Measurements from ENCODE around the gene TNNT2. TPM values are rescaled to one million over a fixed set of nuclear protein-coding genes. Genes with fewer than 3 reads are reported as not detected.

Gene TNNT2
- total RNA-seq, 2 experiments from 2014 or later = not detected

GRCh38 chr1:201330541-201330940 lies 46.9 kb downstream of the TNNT2 start:
- H3K9me2 ChIP-seq (ENCODE audit: insufficient read depth, low read length) = no peaks in the 10 kb centered on the region
- intact Hi-C loops (cut with micrococcal nuclease; ENCODE audit: unreplicated experiment) = no loop called here
- no TSS peak for BruUV-seq (replicated peaks)
- ChIA-PET CTCF (ENCODE audit: unreplicated experiment) (no interaction called here), POLR2A (no interaction called here)
- no peak for DNase-seq (ENCODE audit: low spot score)
- H2AFZ ChIP-seq (ENCODE audit: low read length) = no peak overlapping the region
- H3K4me2 ChIP-seq (ENCODE audit: low read length) = no peak overlapping the region
- no peak overlapping the region for H3K4me3 ChIP-seq (ENCODE audit: low read depth, low read length, poor library complexity, severe bottlenecking)
- no peaks in the 10 kb centered on the region for H3K36me3 ChIP-seq (ENCODE audit: insufficient read depth, low read length)
- H3K79me2 ChIP-seq (ENCODE audit: insufficient read depth, low read depth, low read length) = no peaks in the 10 kb centered on the region
- no peak overlapping the region for H3K27ac ChIP-seq (ENCODE audit: low read depth, low read length, poor library complexity, severe bottlenecking)
- TF ChIP-seq CTCF (conservative IDR thresholded peaks at IDR 0.05; ENCODE audit: low read length) = no peak
- no peak for TF ChIP-seq EZH2phosphoT487 (IDR thresholded peaks at IDR 0.05; ENCODE audit: borderline replicate concordance, low read depth, low read length)
- H3K4me1 ChIP-seq (ENCODE audit: insufficient read depth, low read length, poor library complexity, severe bottlenecking) = no peaks in the 10 kb centered on the region
- no peaks in the 10 kb centered on the region for H3K9me3 ChIP-seq (ENCODE audit: low read length)
- no peaks in the 10 kb centered on the region for H4K20me1 ChIP-seq (ENCODE audit: insufficient read depth, low read length)

- CTCF ChIA-PET (ENCODE audit: unreplicated experiment) = no interaction called here
- BruUV-seq (replicated peaks) = no TSS peak
- Histone ChIP-seq H3K4me2 (ENCODE audit: low read length) (no peak overlapping the region), H3K9me3 (ENCODE audit: low read length) (no peaks in the 10 kb centered on the region), H3K27ac (ENCODE audit: low read depth, low read length, poor library complexity, severe bottlenecking) (no peak overlapping the region), H2AFZ (ENCODE audit: low read length) (no peak overlapping the region), H4K20me1 (ENCODE audit: insufficient read depth, low read length) (no peaks in the 10 kb centered on the region), H3K79me2 (ENCODE audit: insufficient read depth, low read depth, low read length) (no peaks in the 10 kb centered on the region), H3K4me3 (ENCODE audit: low read depth, low read length, poor library complexity, severe bottlenecking) (no peak overlapping the region), H3K36me3 (ENCODE audit: insufficient read depth, low read length) (no peaks in the 10 kb centered on the region), H3K9me2 (ENCODE audit: insufficient read depth, low read length) (no peaks in the 10 kb centered on the region), H3K4me1 (ENCODE audit: insufficient read depth, low read length, poor library complexity, severe bottlenecking) (no peaks in the 10 kb centered on the region)
- no peak for DNase-seq (ENCODE audit: low spot score)
- POLR2A ChIA-PET = interaction anchor here (0.5 to 0.7 kb wide), 2 partner anchors 76 to 318 kb away, joined by 3 to 4 read pairs; no protein-coding TSS in a partner anchor
- intact Hi-C loops (cut with micrococcal nuclease; ENCODE audit: unreplicated experiment) = no loop called here
- TF ChIP-seq CTCF (conservative IDR thresholded peaks at IDR 0.05; ENCODE audit: low read length) (no peak), EZH2phosphoT487 (IDR thresholded peaks at IDR 0.05; ENCODE audit: borderline replicate concordance, low read depth, low read length) (no peak)
These were observed 47.7 kb downstream of the TNNT2 start for GRCh38 chr1:201329801-201330200.

GRCh38 chr1:201329286-201329685 lies 48.2 kb downstream of the TNNT2 start:
- CTCF ChIA-PET (ENCODE audit: unreplicated experiment) = no interaction called here

More at GRCh38 chr1:201329286-201329685, 48.2 kb downstream of the TNNT2 start:
- H3K9me3 ChIP-seq (ENCODE audit: low read length) = no peaks in the 10 kb centered on the region
- H3K4me3 ChIP-seq (ENCODE audit: low read depth, low read length, poor library complexity, severe bottlenecking) = no peak overlapping the region
- intact Hi-C loops (cut with micrococcal nuclease; ENCODE audit: unreplicated experiment) = no loop called here
- POLR2A ChIA-PET = interaction anchor here (0.5 kb wide), 1 partner anchor 319 kb away, joined by 3 read pairs; no protein-coding TSS in a partner anchor
- DNase-seq (ENCODE audit: low spot score) = no peak
- no peak overlapping the region for H3K4me2 ChIP-seq (ENCODE audit: low read length)
- no peaks in the 10 kb centered on the region for H3K36me3 ChIP-seq (ENCODE audit: insufficient read depth, low read length)
- no peak overlapping the region for H2AFZ ChIP-seq (ENCODE audit: low read length)
- no TSS peak for BruUV-seq (replicated peaks)
- H3K9me2 ChIP-seq (ENCODE audit: insufficient read depth, low read length) = no peaks in the 10 kb centered on the region
- TF ChIP-seq EZH2phosphoT487 (IDR thresholded peaks at IDR 0.05; ENCODE audit: borderline replicate concordance, low read depth, low read length) = no peak
- TF ChIP-seq CTCF (conservative IDR thresholded peaks at IDR 0.05; ENCODE audit: low read length) = no peak
- no peaks in the 10 kb centered on the region for H4K20me1 ChIP-seq (ENCODE audit: insufficient read depth, low read length)
- no peaks in the 10 kb centered on the region for H3K4me1 ChIP-seq (ENCODE audit: insufficient read depth, low read length, poor library complexity, severe bottlenecking)
- H3K79me2 ChIP-seq (ENCODE audit: insufficient read depth, low read depth, low read length) = no peaks in the 10 kb centered on the region
- no peak overlapping the region for H3K27ac ChIP-seq (ENCODE audit: low read depth, low read length, poor library complexity, severe bottlenecking)
